ENCODE measurements around the gene IFNAR2.

DNA sequence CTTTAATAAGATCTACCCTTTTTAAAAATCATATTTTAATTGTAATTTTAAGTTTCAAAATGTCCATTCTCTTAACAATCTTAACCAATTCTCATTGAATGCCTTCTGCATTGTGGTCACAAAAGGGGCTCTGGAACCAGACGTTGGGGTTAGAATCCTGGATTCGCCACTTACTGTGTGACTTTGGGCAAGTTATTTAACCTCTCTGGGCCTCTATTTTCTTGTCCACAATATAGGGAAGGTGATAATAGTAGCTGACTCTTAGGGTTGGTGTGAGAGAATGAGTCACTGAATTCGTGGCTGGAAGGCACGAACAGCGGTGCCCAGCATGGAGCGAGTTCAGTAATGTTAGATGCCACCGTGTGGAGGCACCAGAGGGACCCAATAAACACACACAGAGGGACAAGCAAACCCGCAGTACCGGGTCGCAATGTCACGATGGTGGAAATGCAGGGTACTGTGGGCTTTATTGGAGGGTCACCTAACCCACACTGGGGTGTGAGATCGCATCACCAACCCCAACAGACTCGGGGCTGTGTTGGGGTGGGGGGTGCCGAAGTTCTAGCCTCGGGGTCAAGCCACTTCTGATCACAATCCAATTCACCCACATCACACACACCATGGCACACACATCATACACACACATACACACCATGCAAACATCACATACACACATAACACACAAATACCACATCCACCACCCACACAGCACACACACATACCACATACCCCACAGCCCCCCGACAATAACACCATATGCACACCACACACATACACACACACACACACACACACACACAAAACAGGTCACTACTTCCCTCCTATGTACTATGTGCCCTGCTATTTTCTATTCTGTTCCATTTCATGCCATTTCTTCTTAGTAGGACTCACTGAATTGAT lies 27.0 kb upstream of the IFNAR2 start:
- TF ChIP-seq, protein P1, sequence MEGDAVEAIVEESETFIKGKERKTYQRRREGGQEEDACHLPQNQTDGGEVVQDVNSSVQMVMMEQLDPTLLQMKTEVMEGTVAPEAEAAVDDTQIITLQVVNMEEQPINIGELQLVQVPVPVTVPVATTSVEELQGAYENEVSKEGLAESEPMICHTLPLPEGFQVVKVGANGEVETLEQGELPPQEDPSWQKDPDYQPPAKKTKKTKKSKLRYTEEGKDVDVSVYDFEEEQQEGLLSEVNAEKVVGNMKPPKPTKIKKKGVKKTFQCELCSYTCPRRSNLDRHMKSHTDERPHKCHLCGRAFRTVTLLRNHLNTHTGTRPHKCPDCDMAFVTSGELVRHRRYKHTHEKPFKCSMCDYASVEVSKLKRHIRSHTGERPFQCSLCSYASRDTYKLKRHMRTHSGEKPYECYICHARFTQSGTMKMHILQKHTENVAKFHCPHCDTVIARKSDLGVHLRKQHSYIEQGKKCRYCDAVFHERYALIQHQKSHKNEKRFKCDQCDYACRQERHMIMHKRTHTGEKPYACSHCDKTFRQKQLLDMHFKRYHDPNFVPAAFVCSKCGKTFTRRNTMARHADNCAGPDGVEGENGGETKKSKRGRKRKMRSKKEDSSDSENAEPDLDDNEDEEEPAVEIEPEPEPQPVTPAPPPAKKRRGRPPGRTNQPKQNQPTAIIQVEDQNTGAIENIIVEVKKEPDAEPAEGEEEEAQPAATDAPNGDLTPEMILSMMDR (IDR thresholded peaks at IDR 0.05): no peak; the same call in 1 of the 2 replicates
- no peak for TF ChIP-seq ZFX (IDR thresholded peaks at IDR 0.05; ENCODE audit: borderline replicate concordance)

All from 22Rv1 (cell line).